HG03432 (cell line): ENCODE data around the gene RAB1B.
"Not testable (repeated sequence)": the region's sequence is repeated elsewhere in the genome, so short reads cannot be mapped to it uniquely, and the experiment has no call there.

ENCODE experiments used
- ATAC-seq: cut with Tn5 transposase; IDR thresholded peaks from one replicate; pipeline ENCODE4 v1.9.1; 2021; ENCODE audit warnings: mild to moderate bottlenecking, moderate library complexity; ENCODE audit not compliant: unreplicated experiment

Gene RAB1B

GRCh38 chr11:66239511-66239910 is 28.9 kb upstream of the RAB1B start:
- ATAC-seq: no peak

DNA sequence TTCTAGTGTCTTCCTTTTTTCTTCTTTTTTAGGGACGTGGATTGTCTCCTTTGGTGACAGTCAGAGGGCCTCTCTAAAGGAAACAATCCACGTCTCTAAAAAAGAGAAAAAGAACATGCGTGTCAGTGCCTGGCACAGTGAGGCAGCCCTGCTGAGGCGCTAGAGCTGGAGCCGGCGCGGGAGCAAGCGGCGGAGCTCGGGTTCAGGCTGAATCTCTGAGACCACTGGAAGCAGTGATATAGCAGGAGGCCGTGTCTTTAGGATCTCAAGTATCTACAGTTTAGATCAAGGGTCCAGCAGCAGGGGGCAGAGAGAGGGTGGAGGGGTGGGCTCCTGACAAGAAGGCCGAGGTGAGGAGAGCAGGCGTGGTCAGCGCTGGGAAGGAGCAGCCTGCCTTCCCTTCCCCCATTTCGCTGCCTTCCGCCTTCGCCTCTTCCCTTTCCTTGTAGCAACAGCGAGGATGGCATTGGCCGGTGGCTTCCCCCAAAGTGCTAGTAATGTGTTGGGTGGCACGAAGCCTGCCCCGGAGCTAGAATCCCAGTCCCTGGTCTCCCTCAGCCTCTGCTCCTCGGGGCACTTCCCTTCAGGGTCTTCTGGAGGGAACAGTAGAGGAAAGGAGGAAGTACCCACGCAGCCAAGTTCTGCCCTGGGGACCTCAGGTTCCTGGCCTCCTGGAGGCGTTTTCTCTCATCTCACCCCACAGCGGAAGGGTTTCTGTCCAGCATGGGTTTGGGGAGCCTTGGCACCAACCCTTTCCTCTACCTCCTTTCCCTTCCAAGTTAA is 28.2 kb upstream of the RAB1B start:
- no peak for ATAC-seq

DNA sequence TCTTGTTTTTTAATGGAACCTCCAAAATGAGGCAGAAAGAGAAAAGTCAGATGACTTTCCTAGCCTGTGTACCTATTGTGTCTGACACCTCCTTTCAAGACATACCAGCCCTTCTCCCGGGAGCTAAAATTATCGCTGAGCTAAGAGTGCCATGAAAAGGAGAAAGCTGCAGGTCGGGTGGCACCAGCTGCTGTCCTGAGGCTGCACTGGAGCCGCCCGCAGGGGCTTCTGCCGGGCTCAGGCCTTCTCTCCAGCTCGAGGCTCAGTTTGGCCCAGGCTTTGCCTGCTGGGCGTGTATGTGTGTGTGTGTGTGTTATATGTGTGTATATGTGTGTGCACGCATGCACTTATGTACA is 27.7 kb upstream of the RAB1B start:
- no peak for ATAC-seq

GRCh38 chr11:66242095-66242765 is 26.2 kb upstream of the RAB1B start:
- no peak for ATAC-seq

- no peak for ATAC-seq
Observed at GRCh38 chr11:66243782-66244535, 24.5 kb upstream of the RAB1B start.

DNA sequence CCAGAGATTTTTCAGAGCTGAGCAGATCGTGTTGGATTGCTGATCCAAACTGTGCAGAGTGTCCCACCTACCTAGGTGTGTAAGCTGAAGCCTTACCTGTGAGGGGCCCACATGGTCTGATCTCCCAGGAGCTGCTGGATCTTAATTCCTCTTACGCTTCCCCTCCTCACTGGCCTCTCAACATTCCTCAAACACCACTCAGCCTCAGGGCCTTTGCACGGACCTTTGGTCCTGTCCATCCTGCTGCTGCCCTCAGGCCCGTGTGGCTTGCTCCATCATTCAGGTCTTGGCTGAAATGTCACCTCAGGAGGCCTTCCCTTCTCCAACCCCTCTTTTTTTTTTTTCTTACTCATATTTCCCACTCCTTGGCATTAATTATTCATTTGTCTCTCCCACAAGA is 21.1 kb upstream of the RAB1B start:
- ATAC-seq: no peak

- no peak for ATAC-seq
Observed at GRCh38 chr11:66247801-66248200, 20.6 kb upstream of the RAB1B start.

GRCh38 chr11:66248903-66249302 is 19.5 kb upstream of the RAB1B start:
- ATAC-seq: no peak

DNA sequence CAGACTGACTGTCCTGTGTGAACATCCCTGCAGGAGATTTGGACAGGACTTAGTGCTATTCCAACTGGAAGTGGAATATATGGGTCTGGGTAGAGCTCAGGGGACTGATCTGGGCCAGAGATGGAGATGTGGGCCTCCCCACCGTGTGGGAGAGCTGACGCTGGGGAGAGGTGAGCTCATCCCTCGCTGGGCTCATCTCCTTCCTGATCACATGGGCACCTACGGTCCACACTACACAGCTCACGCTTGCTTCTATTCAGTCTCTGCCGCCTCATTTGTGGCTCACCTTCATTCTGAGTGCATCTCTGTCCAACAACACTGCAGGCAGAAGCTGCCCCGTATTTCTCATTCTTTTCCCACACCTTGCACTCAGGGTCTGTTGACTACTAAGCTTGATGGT is 16.6 kb upstream of the RAB1B start:
- no peak for ATAC-seq

DNA sequence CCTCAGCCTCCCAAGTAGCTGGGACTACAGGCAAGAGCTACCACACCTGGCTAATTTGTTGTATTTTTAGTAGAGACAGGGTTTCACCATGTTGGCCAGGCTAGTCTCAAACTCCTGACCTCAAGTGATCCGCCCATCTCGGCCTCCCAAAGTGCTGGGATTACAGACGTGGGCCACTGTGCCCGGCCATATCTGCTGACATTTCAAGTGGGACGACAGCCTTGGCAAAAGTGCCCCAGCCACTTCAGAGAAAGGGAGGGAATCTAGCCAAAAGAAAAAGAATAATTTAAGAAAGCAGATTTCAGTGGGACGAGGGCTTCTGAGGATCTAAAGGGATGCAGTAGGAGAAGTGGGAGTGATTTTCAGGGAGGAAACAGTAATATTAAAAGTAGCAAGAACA is 15.4 kb upstream of the RAB1B start:
- not testable (repeated sequence) for ATAC-seq

DNA sequence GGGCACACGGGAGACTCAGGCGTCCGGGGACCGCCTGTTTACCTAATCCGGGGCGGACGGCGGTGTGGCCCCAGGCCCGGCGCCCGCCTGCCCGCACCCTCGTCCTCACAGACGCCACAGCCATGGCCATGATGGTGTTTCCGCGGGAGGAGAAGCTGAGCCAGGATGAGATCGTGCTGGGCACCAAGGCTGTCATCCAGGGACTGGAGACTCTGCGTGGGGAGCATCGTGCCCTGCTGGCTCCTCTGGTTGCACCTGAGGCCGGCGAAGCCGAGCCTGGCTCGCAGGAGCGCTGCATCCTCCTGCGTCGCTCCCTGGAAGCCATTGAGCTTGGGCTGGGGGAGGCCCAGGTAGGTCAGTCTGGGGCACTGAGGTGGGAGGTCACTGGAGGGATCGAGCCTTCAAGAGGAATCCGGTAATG is 10.0 kb upstream of the RAB1B start:
- no peak for ATAC-seq

GRCh38 chr11:66259225-66259624 is 9.2 kb upstream of the RAB1B start:
- no peak for ATAC-seq

- no peak for ATAC-seq
Observed at GRCh38 chr11:66259956-66260355, 8.5 kb upstream of the RAB1B start.

- ATAC-seq: no peak
Observed at GRCh38 chr11:66261578-66261977, 6.9 kb upstream of the RAB1B start.

GRCh38 chr11:66262191-66262590 is 6.2 kb upstream of the RAB1B start:
- ATAC-seq: no peak

DNA sequence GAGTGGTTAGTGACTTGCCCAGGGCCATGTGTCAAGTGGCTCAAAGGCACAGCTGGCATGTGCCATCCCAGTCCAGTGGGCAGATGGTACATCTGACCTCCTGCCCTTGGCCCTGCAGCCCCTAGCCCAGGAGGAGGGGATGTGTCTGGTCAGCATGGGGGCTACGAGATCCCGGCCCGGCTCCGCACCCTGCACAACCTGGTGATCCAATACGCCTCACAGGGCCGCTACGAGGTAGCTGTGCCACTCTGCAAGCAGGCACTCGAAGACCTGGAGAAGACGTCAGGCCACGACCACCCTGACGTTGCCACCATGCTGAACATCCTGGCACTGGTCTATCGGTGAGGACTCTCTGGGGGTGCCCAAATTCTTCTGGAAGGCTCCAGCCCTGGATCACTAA is 5.7 kb upstream of the RAB1B start:
- ATAC-seq: no peak

DNA sequence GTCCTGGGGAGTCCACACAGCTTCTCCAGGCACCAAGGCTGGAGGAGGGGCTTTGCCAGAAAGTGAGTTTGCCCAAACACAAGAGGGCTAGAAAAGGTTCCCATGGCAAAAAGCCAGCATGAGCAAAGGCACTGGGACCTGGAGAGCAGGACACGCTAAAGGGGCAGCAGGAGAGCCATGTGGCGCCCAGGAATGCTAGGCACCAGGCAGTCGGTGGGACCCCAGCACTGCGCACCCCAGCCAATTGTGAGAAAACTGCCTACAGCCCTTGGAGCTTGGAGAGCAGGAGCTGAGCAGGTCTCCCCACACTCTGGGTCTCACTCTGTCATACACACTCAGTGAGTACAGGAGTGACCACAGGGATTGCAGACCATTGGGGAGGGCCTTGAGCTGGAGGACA is 5.2 kb upstream of the RAB1B start:
- no peak for ATAC-seq

- no peak for ATAC-seq
Observed at GRCh38 chr11:66263785-66264184, 4.7 kb upstream of the RAB1B start.

DNA sequence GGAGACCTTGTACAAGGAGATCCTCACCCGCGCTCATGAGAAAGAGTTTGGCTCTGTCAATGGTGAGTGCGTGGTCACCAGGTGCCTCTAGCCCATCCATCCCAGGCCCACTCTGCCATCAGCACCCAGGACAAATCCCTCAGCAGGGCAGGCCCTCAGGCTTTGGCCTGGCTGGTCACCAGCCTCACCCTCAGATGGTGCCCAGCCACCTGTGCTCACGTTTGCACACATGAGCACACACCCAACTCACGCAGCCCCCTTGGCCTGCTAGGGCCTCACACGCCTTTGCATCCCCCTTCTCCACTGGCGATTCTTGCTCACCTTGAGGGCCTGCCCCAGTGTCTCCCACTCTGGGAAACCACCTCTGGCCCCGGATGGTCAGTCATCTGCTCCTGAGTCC is 4.1 kb upstream of the RAB1B start:
- ATAC-seq: no peak

GRCh38 chr11:66264914-66265313 is 3.5 kb upstream of the RAB1B start:
- ATAC-seq: no peak

- no peak for ATAC-seq
Observed at GRCh38 chr11:66265531-66266377, 2.7 kb upstream of the RAB1B start.
